ENCODE measurements around the gene MYO9B.
A peak's percentile ranks its signal among the peaks of the same experiment; 100 is the strongest.
"Not testable (repeated sequence)": the region's sequence is repeated elsewhere in the genome, so short reads cannot be mapped to it uniquely, and the experiment has no call there.

The MYO9B gene

GRCh38 chr19:17178291-17178690 lies 102.7 kb downstream of the MYO9B start:
- DNase-seq (ENCODE audit: low read depth in 3 of 3) = no peak

- no peak for DNase-seq (ENCODE audit: low read depth in 3 of 3)
These were observed 105.6 kb downstream of the MYO9B start for GRCh38 chr19:17180997-17181702.

GRCh38 chr19:17183271-17183761 lies 107.7 kb downstream of the MYO9B start:
- peak in 1 of 3 experiments; percentile 14 for DNase-seq (ENCODE audit: low read depth in 3 of 3)

GRCh38 chr19:17183858-17184321 lies 108.3 kb downstream of the MYO9B start:
- peak in 1 of 3 experiments; percentile 20 for DNase-seq (ENCODE audit: low read depth in 3 of 3)

GRCh38 chr19:17184371-17184841 lies 108.8 kb downstream of the MYO9B start:
- peak in 1 of 3 experiments; percentile 20 for DNase-seq (ENCODE audit: low read depth in 3 of 3)

- no peak for DNase-seq (ENCODE audit: low read depth in 3 of 3)
These were observed 110.0 kb downstream of the MYO9B start for GRCh38 chr19:17185590-17185989.

- DNase-seq (ENCODE audit: low read depth in 3 of 3) = not testable (repeated sequence)
These were observed 116.2 kb downstream of the MYO9B start for GRCh38 chr19:17191736-17192135.

GRCh38 chr19:17192751-17193150 lies 117.2 kb downstream of the MYO9B start:
- DNase-seq (ENCODE audit: low read depth in 3 of 3) = no peak

GRCh38 chr19:17194608-17195007 lies 119.0 kb downstream of the MYO9B start:
- no peak for DNase-seq (ENCODE audit: low read depth in 3 of 3)

- DNase-seq (ENCODE audit: low read depth in 3 of 3) = no peak
These were observed 119.5 kb downstream of the MYO9B start for GRCh38 chr19:17195106-17195505.

- DNase-seq (ENCODE audit: low read depth in 3 of 3) = no peak
These were observed 121.0 kb downstream of the MYO9B start for GRCh38 chr19:17196610-17197009.

GRCh38 chr19:17197666-17198065 lies 122.1 kb downstream of the MYO9B start:
- DNase-seq (ENCODE audit: low read depth in 3 of 3) = no peak

GRCh38 chr19:17200408-17201079 lies 125.0 kb downstream of the MYO9B start:
- no peak for DNase-seq (ENCODE audit: low read depth in 3 of 3)

GRCh38 chr19:17202249-17202648 lies 126.7 kb downstream of the MYO9B start:
- no peak for DNase-seq (ENCODE audit: low read depth in 3 of 3)

GRCh38 chr19:17202713-17203112 lies 127.1 kb downstream of the MYO9B start:
- DNase-seq (ENCODE audit: low read depth in 3 of 3) = no peak

GRCh38 chr19:17205237-17206140 lies 129.9 kb downstream of the MYO9B start:
- DNase-seq (ENCODE audit: low read depth in 3 of 3) = peak; percentile 19 to 49 (median 38)

- no peak for DNase-seq (ENCODE audit: low read depth in 3 of 3)
These were observed 131.4 kb downstream of the MYO9B start for GRCh38 chr19:17206736-17207581.

- DNase-seq (ENCODE audit: low read depth in 3 of 3) = no peak
These were observed 133.8 kb downstream of the MYO9B start for GRCh38 chr19:17209126-17210036.

GRCh38 chr19:17210296-17210695 lies 134.7 kb downstream of the MYO9B start:
- no peak for DNase-seq (ENCODE audit: low read depth in 3 of 3)

Measured in stimulated activated CD4-positive, alpha-beta T cell treated with anti-CD3 and anti-CD28 coated beads, TNF-alpha, amount 100 ng/mL, for 4 hours (primary cell).